Measurements from ENCODE around the gene PHLDA2.

- no peak for TF ChIP-seq BCL11A (tag by site-specific recombination; IDR thresholded peaks at IDR 0.05; ENCODE audit: low read depth)
- no peak for TF ChIP-seq ZSCAN5A (tag by site-specific recombination; IDR thresholded peaks at IDR 0.05)
- TF ChIP-seq ZNF133 (tag by site-specific recombination; IDR thresholded peaks at IDR 0.05), result no peak
- no peak for TF ChIP-seq ZNF248 (tag by site-specific recombination; IDR thresholded peaks at IDR 0.05)
- TF ChIP-seq PRDM10 (tag by site-specific recombination; IDR thresholded peaks at IDR 0.05), result no peak
- no peak for TF ChIP-seq CTCF (tag by site-specific recombination; IDR thresholded peaks at IDR 0.05)
- TF ChIP-seq HOXD13 (CRISPR knock-in tag; IDR thresholded peaks at IDR 0.05; ENCODE audit: borderline replicate concordance), result no peak
- TF ChIP-seq ZNF416 (tag by site-specific recombination; IDR thresholded peaks at IDR 0.05), result no peak
- no peak for TF ChIP-seq ZBTB1 (tag by site-specific recombination; IDR thresholded peaks at IDR 0.05)
- no peak for TF ChIP-seq ZNF37A (tag by site-specific recombination; IDR thresholded peaks at IDR 0.05)
Measured at GRCh38 chr11:2914455-2915195, 14.6 kb downstream of the PHLDA2 start.
